ENCODE data around the gene OGFOD3.
"Not testable (repeated sequence)": the region's sequence is repeated elsewhere in the genome, so short reads cannot be mapped to it uniquely, and the experiment has no call there.

OGFOD3 gene

DNA sequence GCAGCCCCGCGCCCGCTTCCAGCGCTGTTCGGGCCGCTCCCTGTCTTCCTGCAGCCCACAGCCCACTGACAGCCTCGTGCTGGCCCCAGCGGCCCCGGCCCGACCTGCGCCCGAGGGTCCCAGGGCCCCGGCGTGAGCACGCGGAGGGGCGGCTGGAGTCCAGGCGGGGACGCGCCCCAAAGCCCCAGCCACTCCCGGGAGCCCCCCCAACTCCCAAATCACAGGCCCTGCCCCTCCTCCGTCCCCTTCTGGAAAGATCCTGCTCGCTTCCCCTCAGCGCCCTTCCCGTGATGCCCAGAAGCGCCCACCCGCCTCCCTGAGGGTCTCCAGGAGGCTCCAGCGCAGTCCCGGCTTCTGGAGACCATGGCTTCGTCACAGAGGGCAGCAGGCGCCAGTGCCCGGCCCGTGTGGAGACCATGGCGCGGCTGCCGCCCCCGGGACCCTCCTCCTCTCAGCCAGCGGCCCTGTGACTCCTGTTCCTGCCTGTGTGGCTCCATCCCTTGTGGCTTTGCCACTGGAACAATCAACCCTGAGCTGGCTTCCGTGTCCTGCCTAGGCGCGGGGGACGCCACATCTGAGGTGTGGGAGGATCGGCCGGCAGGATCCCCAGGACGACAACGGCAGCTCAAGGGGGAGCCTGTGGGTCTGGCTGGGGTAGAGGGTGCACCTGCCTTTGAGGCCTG is 42.9 kb downstream of the OGFOD3 start:
- DNase-seq (ENCODE audit: low spot score) = no peak
- TF ChIP-seq, protein P1, sequence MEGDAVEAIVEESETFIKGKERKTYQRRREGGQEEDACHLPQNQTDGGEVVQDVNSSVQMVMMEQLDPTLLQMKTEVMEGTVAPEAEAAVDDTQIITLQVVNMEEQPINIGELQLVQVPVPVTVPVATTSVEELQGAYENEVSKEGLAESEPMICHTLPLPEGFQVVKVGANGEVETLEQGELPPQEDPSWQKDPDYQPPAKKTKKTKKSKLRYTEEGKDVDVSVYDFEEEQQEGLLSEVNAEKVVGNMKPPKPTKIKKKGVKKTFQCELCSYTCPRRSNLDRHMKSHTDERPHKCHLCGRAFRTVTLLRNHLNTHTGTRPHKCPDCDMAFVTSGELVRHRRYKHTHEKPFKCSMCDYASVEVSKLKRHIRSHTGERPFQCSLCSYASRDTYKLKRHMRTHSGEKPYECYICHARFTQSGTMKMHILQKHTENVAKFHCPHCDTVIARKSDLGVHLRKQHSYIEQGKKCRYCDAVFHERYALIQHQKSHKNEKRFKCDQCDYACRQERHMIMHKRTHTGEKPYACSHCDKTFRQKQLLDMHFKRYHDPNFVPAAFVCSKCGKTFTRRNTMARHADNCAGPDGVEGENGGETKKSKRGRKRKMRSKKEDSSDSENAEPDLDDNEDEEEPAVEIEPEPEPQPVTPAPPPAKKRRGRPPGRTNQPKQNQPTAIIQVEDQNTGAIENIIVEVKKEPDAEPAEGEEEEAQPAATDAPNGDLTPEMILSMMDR (IDR thresholded peaks at IDR 0.05; ENCODE audit: extremely low read depth, missing control alignments) = no peak

DNA sequence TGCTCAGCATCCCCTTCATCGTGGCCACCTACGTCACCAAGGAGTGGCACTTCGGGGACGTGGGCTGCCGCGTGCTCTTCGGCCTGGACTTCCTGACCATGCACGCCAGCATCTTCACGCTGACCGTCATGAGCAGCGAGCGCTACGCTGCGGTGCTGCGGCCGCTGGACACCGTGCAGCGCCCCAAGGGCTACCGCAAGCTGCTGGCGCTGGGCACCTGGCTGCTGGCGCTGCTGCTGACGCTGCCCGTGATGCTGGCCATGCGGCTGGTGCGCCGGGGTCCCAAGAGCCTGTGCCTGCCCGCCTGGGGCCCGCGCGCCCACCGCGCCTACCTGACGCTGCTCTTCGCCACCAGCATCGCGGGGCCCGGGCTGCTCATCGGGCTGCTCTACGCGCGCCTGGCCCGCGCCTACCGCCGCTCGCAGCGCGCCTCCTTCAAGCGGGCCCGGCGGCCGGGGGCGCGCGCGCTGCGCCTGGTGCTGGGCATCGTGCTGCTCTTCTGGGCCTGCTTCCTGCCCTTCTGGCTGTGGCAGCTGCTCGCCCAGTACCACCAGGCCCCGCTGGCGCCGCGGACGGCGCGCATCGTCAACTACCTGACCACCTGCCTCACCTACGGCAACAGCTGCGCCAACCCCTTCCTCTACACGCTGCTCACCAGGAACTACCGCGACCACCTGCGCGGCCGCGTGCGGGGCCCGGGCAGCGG is 43.6 kb downstream of the OGFOD3 start:
- TF ChIP-seq, protein P1 (IDR thresholded peaks at IDR 0.05; ENCODE audit: extremely low read depth, missing control alignments) = no peak
- no peak for DNase-seq (ENCODE audit: low spot score)

DNA sequence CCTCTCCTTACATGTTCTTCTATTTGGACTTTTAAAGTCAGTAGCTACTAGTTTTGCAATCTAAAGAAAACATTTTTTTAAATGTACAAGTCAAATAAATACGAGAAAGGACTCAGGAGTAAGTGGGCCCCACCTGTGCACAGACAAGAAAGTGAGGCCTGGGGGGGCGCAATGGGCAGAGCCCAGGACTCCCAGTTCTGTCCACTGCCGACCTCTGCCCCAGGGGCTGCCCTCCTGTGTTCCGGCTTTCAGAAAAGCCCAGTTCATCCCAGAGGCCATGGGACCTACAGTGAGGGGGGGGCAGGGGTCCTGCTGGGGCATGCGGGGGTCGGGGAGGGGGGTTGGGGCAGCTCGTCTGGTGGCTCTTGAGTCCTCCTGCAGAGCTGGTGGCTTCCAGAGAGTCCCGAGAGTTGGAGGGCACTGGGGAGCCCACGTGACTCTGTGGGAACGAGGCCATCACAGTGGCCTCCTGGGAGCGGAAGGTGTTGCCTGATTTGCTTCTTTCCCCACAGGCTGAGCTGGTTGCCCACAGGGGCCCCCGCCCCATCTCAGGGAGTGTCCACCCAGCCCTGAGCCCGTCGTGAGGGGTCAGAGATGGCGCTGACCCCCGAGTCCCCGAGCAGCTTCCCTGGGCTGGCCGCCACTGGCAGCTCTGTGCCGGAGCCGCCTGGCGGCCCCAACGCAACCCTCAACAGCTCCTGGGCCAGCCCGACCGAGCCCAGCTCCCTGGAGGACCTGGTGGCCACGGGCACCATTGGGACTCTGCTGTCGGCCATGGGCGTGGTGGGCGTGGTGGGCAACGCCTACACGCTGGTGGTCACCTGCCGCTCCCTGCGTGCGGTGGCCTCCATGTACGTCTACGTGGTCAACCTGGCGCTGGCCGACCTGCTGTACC is 44.4 kb downstream of the OGFOD3 start:
- no peak for DNase-seq (ENCODE audit: low spot score)
- TF ChIP-seq, protein P1 (IDR thresholded peaks at IDR 0.05; ENCODE audit: extremely low read depth, missing control alignments) = no peak

DNA sequence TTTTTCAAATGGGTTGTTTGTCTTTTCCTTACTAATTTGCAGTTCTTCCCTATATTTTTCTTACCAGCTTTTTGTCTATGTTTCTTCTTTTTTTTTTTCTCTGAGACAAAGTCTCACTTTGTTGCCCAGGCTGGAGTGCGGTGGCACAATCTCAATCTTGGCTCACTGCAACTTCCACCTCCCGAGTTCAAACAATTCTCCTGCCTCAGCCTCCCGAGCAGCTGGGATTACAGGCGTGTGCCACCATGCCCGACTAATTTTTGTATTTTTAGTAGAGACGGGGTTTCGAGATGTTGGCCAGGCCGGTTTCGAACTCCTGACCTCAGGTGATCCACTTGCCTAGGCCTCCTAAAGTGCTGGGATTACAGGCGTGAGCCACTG is 45.3 kb downstream of the OGFOD3 start:
- not testable (repeated sequence) for DNase-seq (ENCODE audit: low spot score)

DNA sequence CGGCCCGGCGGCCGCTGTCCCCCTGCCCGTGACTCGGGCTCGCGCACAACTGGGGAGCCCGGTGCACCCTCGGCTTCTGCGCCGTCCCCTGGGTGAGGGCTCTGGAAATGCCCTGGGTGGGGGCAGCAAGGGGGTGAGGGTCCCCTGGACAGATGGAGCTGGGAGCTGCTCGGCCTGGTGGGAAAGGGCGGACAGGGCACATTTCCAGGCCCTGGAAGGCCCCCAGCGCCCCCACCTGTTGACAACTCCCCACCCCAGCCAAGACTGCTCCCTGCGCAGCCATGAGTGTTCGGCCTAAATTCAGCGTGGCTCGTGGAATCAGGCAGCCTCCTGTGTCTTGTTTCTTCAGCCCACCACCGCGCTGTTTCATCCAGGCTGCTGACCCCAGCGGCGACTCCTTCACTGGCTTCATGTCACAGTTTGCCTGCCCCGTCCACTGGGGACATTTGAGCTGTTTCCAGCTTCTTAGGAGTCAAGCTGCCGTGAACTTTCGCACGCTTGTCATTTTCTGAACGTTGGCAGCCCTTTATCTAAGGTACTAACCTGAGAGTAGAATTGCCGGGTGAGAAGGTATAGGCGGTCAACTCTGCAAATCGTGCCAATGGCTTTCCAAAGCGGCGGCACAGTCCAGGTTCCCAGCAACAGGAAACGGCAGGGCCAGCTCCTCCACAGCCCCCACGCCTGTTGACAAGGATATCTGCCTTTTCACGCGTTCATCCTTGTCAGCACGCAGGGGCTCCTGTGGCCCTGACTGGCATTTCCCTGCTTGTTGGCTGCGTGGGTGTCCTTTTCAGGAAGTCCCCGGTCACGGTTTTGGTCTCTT is 45.9 kb downstream of the OGFOD3 start:
- TF ChIP-seq, protein P1 (IDR thresholded peaks at IDR 0.05; ENCODE audit: extremely low read depth, missing control alignments) = no peak
- DNase-seq (ENCODE audit: low spot score) = peak; percentile 71

DNA sequence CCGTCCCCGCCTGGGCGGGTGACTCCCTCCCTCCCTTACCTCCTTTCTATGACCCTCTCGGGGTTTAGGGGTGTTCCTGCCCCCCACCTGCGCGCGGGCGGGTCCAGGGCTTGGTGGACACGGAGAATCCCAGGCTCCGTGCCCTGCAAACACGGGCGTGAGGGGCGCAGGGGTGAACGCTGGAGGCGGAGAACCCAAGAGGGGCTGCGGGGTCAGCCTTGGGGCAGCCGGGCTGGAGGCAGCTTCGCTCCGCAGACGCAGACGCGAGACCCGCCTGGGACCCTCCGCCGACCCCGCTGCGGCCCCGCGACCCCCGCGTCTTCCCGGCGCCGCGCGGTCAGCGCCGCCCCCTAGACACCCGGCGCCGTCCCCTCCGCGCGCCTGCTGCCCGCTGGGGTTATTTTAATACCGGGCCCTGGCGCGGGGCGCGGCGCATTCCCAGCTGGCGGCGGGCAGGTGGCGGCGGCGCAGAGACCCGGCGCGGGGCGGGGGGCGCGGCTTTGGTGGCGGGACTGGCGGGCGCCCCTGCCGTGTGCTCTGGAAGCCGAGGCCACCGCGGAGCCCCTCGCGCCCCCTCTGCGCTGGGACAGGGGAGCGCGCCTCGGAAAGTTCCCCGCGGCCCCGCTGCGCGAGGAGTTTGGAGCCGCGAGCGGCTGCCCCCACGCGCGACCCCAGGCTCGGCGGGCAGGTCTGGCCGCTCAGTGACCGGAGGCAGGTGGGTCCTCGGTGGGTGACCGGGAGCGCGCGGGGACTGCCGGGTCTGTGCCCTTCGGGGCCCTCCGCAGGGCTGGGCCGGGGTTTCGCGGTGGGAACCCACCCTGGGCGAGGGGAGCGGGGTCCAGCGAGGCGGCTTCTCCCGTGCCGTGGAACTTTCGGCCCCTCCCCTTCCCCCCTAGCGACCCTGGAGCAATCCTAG is 46.8 kb downstream of the OGFOD3 start, which contains the start of gene UTS2R:
UTS2R (plus strand) TSS at position 433 of the 916 bp plus-strand sequence. CDS start 2,560 bp downstream, outside the sequence.
- DNase-seq (ENCODE audit: low spot score) = no peak
- TF ChIP-seq, protein P1 (IDR thresholded peaks at IDR 0.05; ENCODE audit: extremely low read depth, missing control alignments) = no peak

All from GM20000 (cell line).